Panc1 (cell line): Measurements from ENCODE around the gene L3MBTL3.

Experiments
- CTCF ChIP-seq: fragments of 450-650 bp; IDR thresholded peaks from 2 replicates; pipeline ENCODE4 v1.5.1; 2017; ENCODE audit warnings: mild to moderate bottlenecking
- POLR2AphosphoS5 ChIP-seq: IDR thresholded peaks from 2 replicates; pipeline ENCODE4 v1.6.1; 2012; ENCODE audit warnings: mild to moderate bottlenecking, low read depth, low read length, moderate library complexity
- REST ChIP-seq, 2 experiments: IDR thresholded peaks; 2 replicates each; pipeline ENCODE4 v1.6.1; 2011 to 2012; ENCODE audit warnings: low read depth in 2 of 2, control low read depth in 1 of 2, low read length in 1 of 2, mild to moderate bottlenecking in 1 of 2, moderate library complexity in 1 of 2; ENCODE audit not compliant: insufficient read depth in 1 of 2
- SIN3A ChIP-seq: IDR thresholded peaks from 2 replicates; pipeline ENCODE4 v1.6.1; 2012; ENCODE audit warnings: low read depth, mild to moderate bottlenecking, low read length, moderate library complexity, borderline replicate concordance; ENCODE audit not compliant: insufficient read depth

- TF ChIP-seq REST (IDR thresholded peaks at IDR 0.05; ENCODE audit: insufficient read depth in 1 of 2, low read depth in 2 of 2, low read length in 1 of 2) (no peak), CTCF (no peak), POLR2AphosphoS5 (no peak), SIN3A (no peak)
Measured at GRCh38 chr6:130183271-130184222, 165.2 kb downstream of the L3MBTL3 start.
